Heart left ventricle (tissue), 13 donors: ENCODE data around the gene BCL10.

Experiments
- POLR2A ChIP-seq, 2 donors: fragments of 450-650 bp; IDR thresholded peaks; one replicate each; pipeline ENCODE4 v1.6.1; 2017; ENCODE audit warnings: antibody characterized with exemption in 2 of 2, mild to moderate bottlenecking in 2 of 2, moderate library complexity in 2 of 2
- TF ChIP-seq, protein P1 (sequence below), 12 donors: fragments of 200-600 bp; sonication (generic) in 4 of 12; IDR thresholded peaks; one replicate each; pipeline versions ENCODE4 v1.5.0 to v1.8.0; 2018 to 2022; ENCODE audit warnings: antibody characterized with exemption in 12 of 12, mild to moderate bottlenecking in 5 of 12
- donor health status: ischemic (EF 13 %, LVEDD 7.1; RV severe dilation, severe dysfunction).
- donor health status: DM: no; HTN: yes; CAD: no.
- donor health status: DM: no; HTN: no; CAD: no.
- donor health status: ischemic (EF 25% LVEDD 6.9; RV normal size, moderate dysfunction).
- donor health status: ischemic (EF 25% LVEDD 5.7; RV mildly dilated, moderate dysfunction).
- donor health status: ischemic (EF 35%, LVEDD 5.7; RV mildly dilated, moderate dysfunction).
- donor health status: nonischemic (EF 11% LVEDD 7.7; RV severe dilation, severe dysfunction).
- donor health status: DM: yes; HTN: yes; CAD: no.
- donor health status: PGD.
- donor health status: ischemic (EF 29% LVEDD 5.4; RV normal size, mild dysfunction).
- donor health status: nonischemic (EF 23%, LVEDD 6.1; RV moderate dilation, normal function).

GRCh38 chr1:85245456-85245855 lies 31.0 kb downstream of the BCL10 start:
- TF ChIP-seq, protein P1, sequence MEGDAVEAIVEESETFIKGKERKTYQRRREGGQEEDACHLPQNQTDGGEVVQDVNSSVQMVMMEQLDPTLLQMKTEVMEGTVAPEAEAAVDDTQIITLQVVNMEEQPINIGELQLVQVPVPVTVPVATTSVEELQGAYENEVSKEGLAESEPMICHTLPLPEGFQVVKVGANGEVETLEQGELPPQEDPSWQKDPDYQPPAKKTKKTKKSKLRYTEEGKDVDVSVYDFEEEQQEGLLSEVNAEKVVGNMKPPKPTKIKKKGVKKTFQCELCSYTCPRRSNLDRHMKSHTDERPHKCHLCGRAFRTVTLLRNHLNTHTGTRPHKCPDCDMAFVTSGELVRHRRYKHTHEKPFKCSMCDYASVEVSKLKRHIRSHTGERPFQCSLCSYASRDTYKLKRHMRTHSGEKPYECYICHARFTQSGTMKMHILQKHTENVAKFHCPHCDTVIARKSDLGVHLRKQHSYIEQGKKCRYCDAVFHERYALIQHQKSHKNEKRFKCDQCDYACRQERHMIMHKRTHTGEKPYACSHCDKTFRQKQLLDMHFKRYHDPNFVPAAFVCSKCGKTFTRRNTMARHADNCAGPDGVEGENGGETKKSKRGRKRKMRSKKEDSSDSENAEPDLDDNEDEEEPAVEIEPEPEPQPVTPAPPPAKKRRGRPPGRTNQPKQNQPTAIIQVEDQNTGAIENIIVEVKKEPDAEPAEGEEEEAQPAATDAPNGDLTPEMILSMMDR (IDR thresholded peaks at IDR 0.05): no peak
- no peak for TF ChIP-seq POLR2A (IDR thresholded peaks at IDR 0.05)
